ENCODE results near the gene C5. TPM values are rescaled to one million over a fixed set of nuclear protein-coding genes. Genes with fewer than 3 reads are reported as not detected.

C5 gene
- total and polyA plus RNA-seq, 2 donors from 2014 or later = 3.5 to 4.6 TPM

GRCh38 chr9:120947222-120947621 is 102.9 kb downstream of the C5 start:
- Histone ChIP-seq H3K36me3 (ENCODE audit: control insufficient read depth in 2 of 3, insufficient read depth in 3 of 3, low read length in 3 of 3) (no peaks in the 10 kb centered on the region), H3K4me1 (ENCODE audit: control insufficient read depth in 2 of 3, insufficient read depth in 2 of 3, low read depth in 1 of 3, low read length in 3 of 3) (peaks cover 9 to 14% (median 13%) of the 10 kb centered on the region in 3 donors), H3K9ac (ENCODE audit: low read length in 3 of 3) (no peak overlapping the region), H3K27ac (ENCODE audit: low read depth in 2 of 2, low read length in 2 of 2) (no peak overlapping the region), H3K27me3 (ENCODE audit: control insufficient read depth, insufficient read depth, low read length) (no peaks in the 10 kb centered on the region), H3K4me3 (ENCODE audit: low read length in 3 of 3) (no peak overlapping the region), H3K9me3 (ENCODE audit: control insufficient read depth in 2 of 3, insufficient read depth in 1 of 3, low read length in 3 of 3) (no peaks in the 10 kb centered on the region)
- intact Hi-C loops (cut with DNase I) = no loop called here
- DNase-seq (no peak), FAIRE-seq (no peak)
- TF ChIP-seq CTCF (IDR thresholded peaks at IDR 0.05; ENCODE audit: borderline replicate concordance, extremely low read depth, insufficient read depth) = no peak

DNA sequence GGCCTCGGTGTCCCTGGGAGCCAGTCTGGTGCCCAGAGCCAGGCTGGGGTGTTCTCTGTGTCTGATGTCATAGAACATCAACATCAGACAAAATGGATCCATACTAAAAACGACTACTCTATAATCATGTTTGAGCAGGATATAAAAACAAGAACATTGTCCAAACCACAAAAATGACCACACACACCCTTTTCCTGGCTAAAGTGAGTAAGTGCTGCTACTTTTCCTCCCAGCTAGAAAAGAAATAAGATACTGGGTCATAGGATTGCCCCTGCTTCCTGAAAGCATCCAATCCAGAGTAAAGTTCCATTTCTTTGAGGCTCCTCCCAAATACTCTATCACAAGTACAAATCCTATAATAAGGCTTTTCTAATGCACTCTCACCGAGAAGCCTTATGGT is 103.8 kb downstream of the C5 start:
- no peak for FAIRE-seq
- no peak for TF ChIP-seq CTCF (IDR thresholded peaks at IDR 0.05; ENCODE audit: borderline replicate concordance, extremely low read depth, insufficient read depth)
- Histone ChIP-seq H3K27me3 (ENCODE audit: control insufficient read depth, insufficient read depth, low read length) (no peaks in the 10 kb centered on the region), H3K9me3 (ENCODE audit: control insufficient read depth in 2 of 3, insufficient read depth in 1 of 3, low read length in 3 of 3) (no peaks in the 10 kb centered on the region), H3K9ac (ENCODE audit: low read length in 3 of 3) (no peak overlapping the region), H3K4me1 (ENCODE audit: control insufficient read depth in 2 of 3, insufficient read depth in 2 of 3, low read depth in 1 of 3, low read length in 3 of 3) (peaks cover 7 to 14% (median 14%) of the 10 kb centered on the region in 3 donors), H3K36me3 (ENCODE audit: control insufficient read depth in 2 of 3, insufficient read depth in 3 of 3, low read length in 3 of 3) (no peaks in the 10 kb centered on the region), H3K4me3 (ENCODE audit: low read length in 3 of 3) (no peak overlapping the region), H3K27ac (ENCODE audit: low read depth in 2 of 2, low read length in 2 of 2) (no peak overlapping the region)
- DNase-seq = no peak
- intact Hi-C loops (cut with DNase I) = no loop called here

GRCh38 chr9:120944948-120945347 is 105.1 kb downstream of the C5 start:
- no peaks in the 10 kb centered on the region for H3K27me3 ChIP-seq (ENCODE audit: control insufficient read depth, insufficient read depth, low read length)
- FAIRE-seq (no peak), DNase-seq (peak in 2 of 5 donors; percentile 62 to 69)
- no peak overlapping the region for H3K4me3 ChIP-seq (ENCODE audit: low read length in 3 of 3)
- no peak overlapping the region for H3K27ac ChIP-seq (ENCODE audit: low read depth in 2 of 2, low read length in 2 of 2)
- H3K9me3 ChIP-seq (ENCODE audit: control insufficient read depth in 2 of 3, insufficient read depth in 1 of 3, low read length in 3 of 3) = no peaks in the 10 kb centered on the region
- no peak overlapping the region for H3K9ac ChIP-seq (ENCODE audit: low read length in 3 of 3)
- intact Hi-C loops (cut with DNase I) = no loop called here
- no peaks in the 10 kb centered on the region for H3K36me3 ChIP-seq (ENCODE audit: control insufficient read depth in 2 of 3, insufficient read depth in 3 of 3, low read length in 3 of 3)
- H3K4me1 ChIP-seq (ENCODE audit: control insufficient read depth in 2 of 3, insufficient read depth in 2 of 3, low read depth in 1 of 3, low read length in 3 of 3) = peaks cover 2 to 9% (median 7%) of the 10 kb centered on the region in 3 donors
- no peak for TF ChIP-seq CTCF (IDR thresholded peaks at IDR 0.05; ENCODE audit: borderline replicate concordance, extremely low read depth, insufficient read depth)

GRCh38 chr9:120944434-120944843 is 105.6 kb downstream of the C5 start:
- Histone ChIP-seq H3K9me3 (ENCODE audit: control insufficient read depth in 2 of 3, insufficient read depth in 1 of 3, low read length in 3 of 3) (no peaks in the 10 kb centered on the region), H3K4me3 (ENCODE audit: low read length in 3 of 3) (no peak overlapping the region), H3K4me1 (ENCODE audit: control insufficient read depth in 2 of 3, insufficient read depth in 2 of 3, low read depth in 1 of 3, low read length in 3 of 3) (peaks cover 2 to 9% (median 7%) of the 10 kb centered on the region in 3 donors), H3K27ac (ENCODE audit: low read depth in 2 of 2, low read length in 2 of 2) (no peak overlapping the region), H3K9ac (ENCODE audit: low read length in 3 of 3) (no peak overlapping the region), H3K36me3 (ENCODE audit: control insufficient read depth in 2 of 3, insufficient read depth in 3 of 3, low read length in 3 of 3) (no peaks in the 10 kb centered on the region), H3K27me3 (ENCODE audit: control insufficient read depth, insufficient read depth, low read length) (no peaks in the 10 kb centered on the region)
- no peak for FAIRE-seq
- intact Hi-C loops (cut with DNase I) = no loop called here
- no peak for TF ChIP-seq CTCF (IDR thresholded peaks at IDR 0.05; ENCODE audit: borderline replicate concordance, extremely low read depth, insufficient read depth)
- DNase-seq = peak in 2 of 5 donors; percentile 48 to 56

All from kidney (tissue), 14 donors.